HG03442 (cell line): ENCODE measurements around the gene COTL1.

Source experiments
- ATAC-seq: cut with Tn5 transposase; IDR thresholded peaks from one replicate; pipeline ENCODE4 v1.9.1; 2021; ENCODE audit warnings: mild to moderate bottlenecking, moderate library complexity; ENCODE audit not compliant: unreplicated experiment

Gene COTL1

GRCh38 chr16:84555418-84556196 lies 62.3 kb downstream of the COTL1 start:
- no peak for ATAC-seq

- no peak for ATAC-seq
Measured at GRCh38 chr16:84554627-84555328, 63.1 kb downstream of the COTL1 start.

GRCh38 chr16:84553873-84554399 lies 63.9 kb downstream of the COTL1 start:
- no peak for ATAC-seq

GRCh38 chr16:84552135-84552534 lies 65.7 kb downstream of the COTL1 start:
- ATAC-seq = no peak

GRCh38 chr16:84550096-84550495 lies 67.8 kb downstream of the COTL1 start:
- ATAC-seq = no peak

GRCh38 chr16:84548971-84549844 lies 68.7 kb downstream of the COTL1 start:
- ATAC-seq = no peak

GRCh38 chr16:84548508-84548907 lies 69.4 kb downstream of the COTL1 start:
- ATAC-seq = no peak

- no peak for ATAC-seq
Measured at GRCh38 chr16:84547546-84548061, 70.3 kb downstream of the COTL1 start.

- ATAC-seq = no peak
Measured at GRCh38 chr16:84546669-84547545, 71.0 kb downstream of the COTL1 start.

GRCh38 chr16:84545114-84545737 lies 72.7 kb downstream of the COTL1 start:
- ATAC-seq = no peak

GRCh38 chr16:84544031-84544773 lies 73.7 kb downstream of the COTL1 start:
- no peak for ATAC-seq

GRCh38 chr16:84543253-84543652 lies 74.6 kb downstream of the COTL1 start:
- ATAC-seq = no peak

- no peak for ATAC-seq
Measured at GRCh38 chr16:84541999-84542817, 75.7 kb downstream of the COTL1 start.

- ATAC-seq = no peak
Measured at GRCh38 chr16:84540194-84540593, 77.7 kb downstream of the COTL1 start.

GRCh38 chr16:84538222-84538840 lies 79.5 kb downstream of the COTL1 start:
- ATAC-seq = no peak

- ATAC-seq = no peak
Measured at GRCh38 chr16:84537491-84538151, 80.3 kb downstream of the COTL1 start.

GRCh38 chr16:84535851-84536250 lies 82.0 kb downstream of the COTL1 start:
- no peak for ATAC-seq
